ENCODE results near the gene ZSWIM1.
"Not testable (repeated sequence)": the region's sequence is repeated elsewhere in the genome, so short reads cannot be mapped to it uniquely, and the experiment has no call there.

The ZSWIM1 gene

GRCh38 chr20:45890077-45890984, 9.3 kb downstream of the ZSWIM1 start:
- peak; percentile 73 for DNase-seq

- peak; percentile 88 for DNase-seq
Observed at GRCh38 chr20:45890985-45891983, 10.3 kb downstream of the ZSWIM1 start, which contains the start of the genes CTSA and NEURL2. Gene CTSA, plus strand, starts transcription at chr20:45891335. Its CDS starts 234 bp downstream, at chr20:45891569. Gene NEURL2, minus strand, starts transcription at chr20:45891208. Its CDS starts 217 bp downstream, at chr20:45890991.

DNA sequence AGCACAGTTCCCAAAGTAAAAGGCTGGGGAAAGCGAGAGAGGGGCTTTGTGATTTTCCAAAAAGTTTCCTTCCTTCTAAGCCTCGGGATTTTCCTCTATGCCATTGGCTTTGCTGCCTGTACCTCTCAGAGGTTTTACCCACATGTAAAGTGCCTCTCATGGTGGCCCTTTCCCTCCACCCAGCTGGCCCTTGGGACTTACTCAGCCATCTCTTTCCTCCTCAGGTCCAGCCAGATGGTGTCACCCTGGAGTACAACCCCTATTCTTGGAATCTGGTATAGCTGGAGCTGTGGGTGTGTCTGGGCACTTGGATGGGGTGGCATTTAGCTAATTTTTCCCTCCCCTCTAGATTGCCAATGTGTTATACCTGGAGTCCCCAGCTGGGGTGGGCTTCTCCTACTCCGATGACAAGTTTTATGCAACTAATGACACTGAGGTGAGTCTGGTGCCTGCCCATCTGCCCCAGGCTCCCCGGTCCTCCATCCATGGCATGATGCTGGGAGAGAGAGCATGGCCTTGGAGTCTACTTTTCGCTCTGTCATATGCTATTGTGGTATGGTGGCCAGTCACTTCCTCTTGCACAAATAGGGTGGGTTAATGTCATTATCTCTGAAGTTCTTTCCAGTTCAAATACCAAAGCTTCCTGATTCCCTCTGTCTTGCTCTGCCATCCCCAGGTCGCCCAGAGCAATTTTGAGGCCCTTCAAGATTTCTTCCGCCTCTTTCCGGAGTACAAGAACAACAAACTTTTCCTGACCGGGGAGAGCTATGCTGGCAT, 11.2 kb downstream of the ZSWIM1 start:
- DNase-seq: peak; percentile 5

- DNase-seq: no peak
Observed at GRCh38 chr20:45892828-45893500, 11.9 kb downstream of the ZSWIM1 start.

- no peak for DNase-seq
Observed at GRCh38 chr20:45893831-45894230, 12.8 kb downstream of the ZSWIM1 start.

DNA sequence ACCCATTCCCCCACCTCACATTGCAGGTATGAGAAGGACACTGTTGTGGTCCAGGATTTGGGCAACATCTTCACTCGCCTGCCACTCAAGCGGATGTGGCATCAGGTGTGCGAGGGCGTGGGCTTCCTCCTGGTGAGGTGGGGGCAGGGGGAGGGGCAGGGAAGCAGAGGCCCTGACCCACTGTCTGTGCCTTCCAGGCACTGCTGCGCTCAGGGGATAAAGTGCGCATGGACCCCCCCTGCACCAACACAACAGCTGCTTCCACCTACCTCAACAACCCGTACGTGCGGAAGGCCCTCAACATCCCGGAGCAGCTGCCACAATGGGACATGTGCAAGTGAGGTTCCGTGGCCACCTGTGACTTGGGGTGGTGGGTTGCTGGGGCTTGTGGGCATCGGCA, 13.8 kb downstream of the ZSWIM1 start:
- no peak for DNase-seq

GRCh38 chr20:45896641-45897161, 15.7 kb downstream of the ZSWIM1 start:
- no peak for DNase-seq

- no peak for DNase-seq
Observed at GRCh38 chr20:45897289-45897688, 16.3 kb downstream of the ZSWIM1 start.

DNA sequence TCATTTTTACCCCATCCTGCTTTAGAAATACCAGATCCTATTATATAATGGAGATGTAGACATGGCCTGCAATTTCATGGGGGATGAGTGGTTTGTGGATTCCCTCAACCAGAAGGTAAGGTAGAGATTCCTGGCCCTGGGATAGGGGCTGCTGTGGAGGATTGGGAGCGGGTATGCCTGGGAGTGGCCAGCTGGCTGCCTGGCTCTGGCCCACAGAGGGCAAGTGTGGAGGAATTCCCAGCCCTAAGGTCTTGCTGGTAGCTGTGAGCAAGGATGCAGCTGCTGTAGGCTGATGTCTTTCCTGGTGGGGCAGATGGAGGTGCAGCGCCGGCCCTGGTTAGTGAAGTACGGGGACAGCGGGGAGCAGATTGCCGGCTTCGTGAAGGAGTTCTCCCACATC, 16.7 kb downstream of the ZSWIM1 start:
- no peak for DNase-seq

GRCh38 chr20:45898285-45898684, 17.3 kb downstream of the ZSWIM1 start:
- no peak for DNase-seq

DNA sequence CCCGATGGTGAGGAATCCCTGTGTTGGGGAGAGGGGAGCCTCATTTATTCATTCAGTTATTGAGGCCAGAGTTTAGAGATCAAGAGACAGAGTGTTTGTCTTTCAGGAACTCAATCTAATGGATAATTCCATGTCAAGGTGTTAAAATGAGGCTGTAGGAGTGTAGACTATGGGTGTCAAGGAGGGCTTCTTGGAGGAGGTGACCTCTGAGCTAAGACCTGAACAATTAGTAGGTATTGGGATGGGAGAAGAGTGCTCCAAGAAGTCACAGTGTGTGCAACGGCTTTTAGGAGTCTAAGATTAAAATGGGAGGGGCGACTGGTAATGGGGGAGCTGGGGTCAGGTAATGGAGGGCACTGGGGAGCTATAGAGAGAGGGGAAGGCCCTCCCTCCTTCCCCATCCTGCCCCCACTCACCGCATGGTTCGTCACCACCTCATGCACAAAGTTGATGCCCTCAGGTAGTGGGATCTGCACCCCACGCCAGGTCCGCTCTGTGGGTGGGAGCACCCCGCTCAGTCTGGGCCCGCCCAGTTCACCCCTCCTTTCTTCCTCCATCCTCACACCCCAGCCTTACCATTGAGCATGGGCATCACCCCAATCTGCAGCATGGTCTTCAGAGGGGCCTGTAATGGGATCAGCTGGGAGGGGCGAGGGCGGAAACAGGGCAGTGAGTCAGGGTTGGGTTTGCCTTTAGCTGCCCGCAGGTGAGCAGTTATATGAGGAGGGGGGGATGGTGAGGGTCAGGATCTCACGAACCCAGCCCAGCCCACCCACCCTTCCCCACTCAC, 18.2 kb downstream of the ZSWIM1 start:
- DNase-seq: no peak

- not testable (repeated sequence) for DNase-seq
Observed at GRCh38 chr20:45901332-45901731, 20.3 kb downstream of the ZSWIM1 start.

DNA sequence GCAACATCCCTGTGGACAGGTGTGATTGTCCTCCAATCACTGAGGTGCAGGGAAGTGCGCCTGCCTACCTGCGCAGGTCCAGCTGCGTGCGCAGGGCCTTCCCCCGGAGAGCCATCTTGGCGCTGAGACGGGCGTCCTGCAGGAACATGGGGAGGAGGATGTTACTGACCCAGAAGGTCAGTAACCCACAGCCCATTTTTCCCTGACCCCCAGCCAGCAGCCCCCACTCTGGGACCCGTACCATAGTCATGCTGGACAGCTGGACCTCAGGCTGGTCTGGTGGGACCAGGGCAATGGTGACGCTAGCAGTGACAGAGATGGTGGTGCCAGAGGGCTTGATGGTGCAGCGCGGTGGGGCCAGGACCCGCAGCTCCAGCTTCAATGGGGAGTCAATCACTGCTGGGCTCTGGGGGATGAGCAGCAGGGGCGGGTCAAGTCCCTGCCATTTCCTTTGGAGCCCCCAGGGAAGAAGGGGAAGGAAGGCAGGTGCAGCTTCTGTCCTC, 21.2 kb downstream of the ZSWIM1 start:
- DNase-seq: no peak

GRCh38 chr20:45904583-45905504, 23.8 kb downstream of the ZSWIM1 start:
- no peak for DNase-seq

DNA sequence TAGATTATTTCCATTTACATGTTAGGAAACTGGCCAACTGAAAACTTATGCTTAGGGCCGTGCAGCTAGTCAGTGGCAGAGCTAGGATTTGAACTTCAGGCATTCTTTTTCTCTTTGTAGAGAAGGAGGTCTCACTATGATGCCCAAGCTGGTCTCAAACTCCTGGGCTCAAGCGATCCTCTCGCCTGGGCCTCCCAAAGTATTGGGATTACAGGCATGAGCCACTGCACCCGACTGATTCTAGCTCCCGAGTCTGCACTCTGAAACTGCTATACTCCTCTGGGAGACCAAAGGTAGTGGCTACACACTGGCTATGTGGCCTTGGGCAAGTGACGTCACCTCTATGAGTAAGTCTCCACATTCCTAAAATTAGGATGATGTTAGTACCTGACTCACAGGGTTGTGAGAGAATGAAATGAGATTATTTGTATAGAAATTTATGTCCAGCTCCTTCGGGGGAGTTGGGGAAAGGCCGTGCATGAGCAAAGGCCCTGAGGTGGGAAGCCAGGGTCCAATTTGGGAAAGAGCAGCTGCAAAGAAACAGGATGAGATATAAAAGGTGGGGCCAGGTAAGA, 24.6 kb downstream of the ZSWIM1 start:
- DNase-seq: no peak

DNA sequence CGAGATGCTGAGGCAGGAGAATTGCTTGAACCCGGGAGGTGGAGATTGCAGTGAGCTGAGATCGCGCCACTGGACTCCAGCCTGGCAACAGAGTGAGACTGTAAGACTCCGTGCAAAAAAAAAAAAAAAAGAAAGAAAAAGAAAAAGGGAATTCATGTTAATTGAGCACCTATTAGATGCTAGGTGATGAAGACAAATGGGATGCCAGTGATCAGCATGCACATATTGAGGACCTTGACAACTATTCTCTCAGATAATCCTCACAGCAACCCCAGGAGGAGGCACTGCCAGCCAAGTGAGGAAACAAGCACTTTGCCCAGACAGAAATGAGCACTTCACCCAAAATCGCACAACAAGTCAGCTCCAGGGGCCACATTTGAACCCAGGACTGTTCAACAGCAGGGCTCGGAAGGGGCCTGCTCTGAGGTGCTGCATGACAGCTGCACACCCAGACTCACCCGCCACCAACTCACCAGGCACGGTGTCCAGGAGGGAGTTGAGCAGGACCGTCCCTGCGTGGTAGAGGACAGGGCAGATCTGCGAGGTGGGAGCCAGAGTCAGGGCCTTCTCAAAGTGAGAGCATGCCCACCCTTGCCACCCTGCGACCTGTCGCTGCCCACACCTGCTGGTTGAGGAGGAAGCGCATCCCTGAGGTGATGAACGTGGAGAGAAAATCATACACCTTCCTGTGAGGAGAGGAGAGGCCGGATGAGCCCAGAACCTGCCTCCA, 26.4 kb downstream of the ZSWIM1 start:
- DNase-seq: no peak

GRCh38 chr20:45908084-45908483, 27.1 kb downstream of the ZSWIM1 start:
- DNase-seq: no peak

DNA sequence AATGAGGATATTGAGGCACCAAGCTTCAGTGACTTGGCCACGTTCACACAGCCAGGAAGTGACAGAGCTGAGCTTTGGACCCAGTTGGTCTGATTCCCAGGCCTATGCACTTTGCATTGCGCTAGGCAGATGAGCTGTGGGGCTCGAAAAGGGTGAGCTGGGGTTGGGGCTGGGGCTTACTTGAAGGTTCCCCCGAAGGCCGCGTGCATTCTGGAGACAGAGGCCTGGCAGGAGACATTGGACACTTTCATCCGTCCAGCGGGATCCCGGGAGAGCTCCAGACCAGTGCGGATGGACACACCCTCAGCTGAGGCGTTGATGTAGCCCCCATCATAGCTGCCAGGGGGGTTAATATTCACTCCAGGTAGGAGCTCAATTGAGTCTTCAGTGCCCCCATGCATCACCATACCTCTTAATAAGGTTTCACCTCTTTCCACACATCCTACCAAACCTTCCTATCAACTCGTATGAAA, 28.3 kb downstream of the ZSWIM1 start:
- DNase-seq: no peak
